H9 (cell line): Measurements from ENCODE around the gene ABHD14A. TPM values are rescaled to one million over a fixed set of nuclear protein-coding genes. Genes with fewer than 3 reads are reported as not detected.

Source experiments
- DNase-seq: peaks from one replicate; pipeline ENCODE4 v3.0.0-alpha.2; 2017
- H2AFZ ChIP-seq: one replicate; pipeline ENCODE4 v1.6.1; 2013; ENCODE audit warnings: mild to moderate bottlenecking, low read length, control low read depth, moderate library complexity
- H2AK5ac ChIP-seq: 2 replicates; pipeline ENCODE4 v1.6.1; 2013; ENCODE audit warnings: low read length, control low read depth, mixed read lengths; ENCODE audit not compliant: insufficient read length
- H2BK120ac ChIP-seq: one replicate; pipeline ENCODE4 v1.6.1; 2013; ENCODE audit warnings: low read depth, mild to moderate bottlenecking, low read length, control low read depth, inconsistent platforms; ENCODE audit not compliant: poor library complexity, severe bottlenecking
- H2BK12ac ChIP-seq: 2 replicates; pipeline ENCODE4 v1.6.1; 2013; ENCODE audit warnings: low read length, control low read depth, mixed read lengths, low read depth; ENCODE audit not compliant: insufficient read length
- H2BK15ac ChIP-seq: 2 replicates; pipeline ENCODE4 v1.6.1; 2013; ENCODE audit warnings: low read depth, low read length, control low read depth
- H2BK20ac ChIP-seq: one replicate; pipeline ENCODE4 v1.6.1; 2013; ENCODE audit warnings: low read depth, mild to moderate bottlenecking, low read length, control low read depth, inconsistent platforms; ENCODE audit not compliant: poor library complexity, severe bottlenecking
- H2BK5ac ChIP-seq: 2 replicates; pipeline ENCODE4 v1.6.1; 2013; ENCODE audit warnings: low read length, control low read depth, mixed read lengths; ENCODE audit not compliant: insufficient read length
- H3K14ac ChIP-seq: 2 replicates; pipeline ENCODE4 v1.6.1; 2013; ENCODE audit warnings: low read length, control low read depth; ENCODE audit not compliant: insufficient read depth
- H3K18ac ChIP-seq: 2 replicates; pipeline ENCODE4 v1.6.1; 2013; ENCODE audit warnings: low read depth, mild to moderate bottlenecking, mixed read lengths, low read length, control low read depth; ENCODE audit not compliant: insufficient read length
- H3K23ac ChIP-seq: 2 replicates; pipeline ENCODE4 v1.6.1; 2013; ENCODE audit warnings: low read length, control low read depth, mixed read lengths, low read depth; ENCODE audit not compliant: insufficient read length
- H3K23me2 ChIP-seq: 2 replicates; pipeline ENCODE4 v1.6.1; 2013; ENCODE audit warnings: low read depth, mild to moderate bottlenecking, mixed read lengths, low read length, control low read depth; ENCODE audit not compliant: insufficient read length, poor library complexity, severe bottlenecking
- H3K27ac ChIP-seq: 2 replicates; pipeline ENCODE4 v1.5.1; 2013; ENCODE audit warnings: low read length, control low read depth, mixed read lengths, low read depth; ENCODE audit not compliant: insufficient read length
- H3K27me3 ChIP-seq: 2 replicates; pipeline ENCODE4 v1.6.1; 2013; ENCODE audit warnings: low read length, control low read depth, inconsistent platforms; ENCODE audit not compliant: insufficient read depth
- H3K4ac ChIP-seq: 2 replicates; pipeline ENCODE4 v1.6.1; 2013; ENCODE audit warnings: low read depth, mild to moderate bottlenecking, control low read depth, inconsistent platforms, low read length, moderate library complexity
- H3K4me1 ChIP-seq: 2 replicates; pipeline ENCODE4 v1.6.1; 2013; ENCODE audit warnings: low read length, control low read depth, inconsistent platforms; ENCODE audit not compliant: insufficient read depth
- H3K4me2 ChIP-seq: 2 replicates; pipeline ENCODE4 v1.6.1; 2013; ENCODE audit warnings: low read length, control low read depth, mixed read lengths; ENCODE audit not compliant: insufficient read length, insufficient read depth
- H3K56ac ChIP-seq: 2 replicates; pipeline ENCODE4 v1.6.1; 2013; ENCODE audit warnings: low read depth, mild to moderate bottlenecking, mixed read lengths, low read length, control low read depth; ENCODE audit not compliant: insufficient read length
- H3K79me1 ChIP-seq: 2 replicates; pipeline ENCODE4 v1.6.1; 2013; ENCODE audit warnings: low read depth, mild to moderate bottlenecking, moderate library complexity, low read length, control low read depth, inconsistent platforms; ENCODE audit not compliant: insufficient read depth, poor library complexity, severe bottlenecking
- H3K79me2 ChIP-seq: 2 replicates; pipeline ENCODE4 v1.6.1; 2013; ENCODE audit warnings: low read length, control low read depth, inconsistent platforms; ENCODE audit not compliant: insufficient read depth
- H3K9ac ChIP-seq: 2 replicates; pipeline ENCODE4 v1.6.1; 2013; ENCODE audit warnings: low read length, control low read depth, mixed read lengths; ENCODE audit not compliant: insufficient read length; ENCODE audit errors: extremely low read depth
- H3K9me3 ChIP-seq: one replicate; pipeline ENCODE4 v1.6.1; 2013; ENCODE audit warnings: low read depth, low read length, inconsistent platforms; ENCODE audit not compliant: control insufficient read depth
- H3T11ph ChIP-seq: one replicate; pipeline ENCODE4 v1.6.1; 2013; ENCODE audit warnings: mild to moderate bottlenecking, low read length, control low read depth, inconsistent platforms
- H4K20me1 ChIP-seq: one replicate; pipeline ENCODE4 v1.6.1; 2013; ENCODE audit not compliant: control insufficient read depth, insufficient read length, insufficient read depth
- H4K5ac ChIP-seq: 2 replicates; pipeline ENCODE4 v1.6.1; 2013; ENCODE audit warnings: low read depth, mild to moderate bottlenecking, mixed read lengths, low read length, control low read depth; ENCODE audit not compliant: insufficient read length
- H4K8ac ChIP-seq: replicated peaks from 2 replicates; pipeline ENCODE4 v1.6.1; 2013; ENCODE audit warnings: low read length, control low read depth, mixed read lengths, low read depth; ENCODE audit not compliant: insufficient read length
- H4K91ac ChIP-seq: 2 replicates; pipeline ENCODE4 v1.6.1; 2013; ENCODE audit warnings: low read depth, mild to moderate bottlenecking, moderate library complexity, mixed read lengths, low read length, control low read depth; ENCODE audit not compliant: insufficient read length
- H3K27ac Mint-ChIP-seq, 3 experiments: 2 replicates in 2 of 3; 3 replicates in 1 of 3; pipeline ENCODE4 v1.8.0; 2020 to 2021; ENCODE audit warnings: mixed read lengths in 3 of 3, mild to moderate bottlenecking in 1 of 3, moderate library complexity in 1 of 3
- H3K27me3 Mint-ChIP-seq: 2 replicates; pipeline ENCODE4 v1.8.0; 2021; ENCODE audit warnings: low read depth, mild to moderate bottlenecking, moderate library complexity, mixed read lengths
- H3K36me3 Mint-ChIP-seq, 3 experiments: 2 replicates in 2 of 3; 3 replicates in 1 of 3; pipeline ENCODE4 v1.8.0; 2020 to 2021; ENCODE audit warnings: low read depth in 3 of 3, mixed read lengths in 3 of 3; ENCODE audit not compliant: insufficient read depth in 1 of 3
- H3K4me1 Mint-ChIP-seq, 2 experiments: 2 replicates each; pipeline ENCODE4 v1.8.0; 2020; ENCODE audit warnings: mixed read lengths in 2 of 2
- H3K4me3 Mint-ChIP-seq, 2 experiments: 2 replicates in 1 of 2; 3 replicates in 1 of 2; pipeline ENCODE4 v1.8.0; 2020 to 2021; ENCODE audit warnings: mild to moderate bottlenecking in 2 of 2, mixed read lengths in 2 of 2, moderate library complexity in 1 of 2
- H3K9me3 Mint-ChIP-seq, 2 experiments: 2 replicates in 1 of 2; 3 replicates in 1 of 2; pipeline ENCODE4 v1.8.0; 2020; ENCODE audit warnings: mild to moderate bottlenecking in 2 of 2, mixed read lengths in 2 of 2, moderate library complexity in 1 of 2
- whole genome bisulfite sequencing: extraction: QIAGEN DNeasy Blood & Tissue Kit; methylation state at CpG from one replicate; pipeline ENCODE4 v1.1.7; 2013; ENCODE audit warnings: missing lambda C conversion rate, low lambda C conversion rate, mixed read lengths; ENCODE audit not compliant: insufficient read length; ENCODE audit errors: extremely low coverage; 5-methylcytosine and 5-hydroxymethylcytosine counted together
- total RNA-seq: library from RNA; stranded (reverse); gene quantifications from 2 replicates; pipeline ENCODE4 v1.2.1, GENCODE V29; 2021
- TF ChIP-seq, protein P1 (sequence below): fragments of 200-600 bp; sonication (generic); conservative IDR thresholded peaks from 3 replicates; pipeline ENCODE4 v1.8.0; 2021; ENCODE audit warnings: antibody characterized with exemption, mild to moderate bottlenecking

Gene ABHD14A
- total RNA-seq, 1 experiment from 2014 or later: 3.1 TPM

DNA sequence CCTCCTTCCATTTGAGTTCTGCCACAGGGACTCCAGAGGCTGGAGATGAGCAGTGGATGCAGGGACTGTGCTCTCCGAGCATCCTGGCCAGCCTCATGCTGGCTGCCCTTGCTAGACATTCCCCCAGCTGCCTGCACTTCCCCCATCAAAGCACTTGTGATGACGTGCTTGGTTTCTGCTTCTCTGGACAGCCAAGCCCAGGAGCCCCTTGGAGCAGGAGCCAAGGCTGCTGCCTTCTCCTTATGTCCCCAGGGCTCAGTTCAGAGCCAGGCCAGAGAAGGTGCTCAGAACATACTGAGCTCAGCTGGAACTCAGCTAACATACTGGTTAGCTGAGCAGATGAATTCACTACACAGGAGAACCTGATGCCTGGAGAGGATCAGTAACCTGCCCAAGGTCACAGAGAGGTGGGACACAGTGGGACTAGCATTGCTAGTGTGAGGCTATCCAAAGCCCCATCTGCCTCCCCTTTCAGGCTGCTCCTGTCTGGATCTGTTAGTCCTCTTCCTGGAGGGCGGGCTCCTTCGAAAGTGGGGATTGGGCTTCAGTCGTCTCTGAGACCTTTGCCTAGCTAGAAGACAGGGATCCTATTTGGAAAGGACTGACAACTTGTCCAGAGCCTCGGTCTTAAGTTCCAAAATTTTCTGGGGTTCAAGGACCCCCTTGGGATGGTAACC lies 11.9 kb upstream of the ABHD14A start:
- H3K14ac ChIP-seq: no peak overlapping the region
- TF ChIP-seq, protein P1, sequence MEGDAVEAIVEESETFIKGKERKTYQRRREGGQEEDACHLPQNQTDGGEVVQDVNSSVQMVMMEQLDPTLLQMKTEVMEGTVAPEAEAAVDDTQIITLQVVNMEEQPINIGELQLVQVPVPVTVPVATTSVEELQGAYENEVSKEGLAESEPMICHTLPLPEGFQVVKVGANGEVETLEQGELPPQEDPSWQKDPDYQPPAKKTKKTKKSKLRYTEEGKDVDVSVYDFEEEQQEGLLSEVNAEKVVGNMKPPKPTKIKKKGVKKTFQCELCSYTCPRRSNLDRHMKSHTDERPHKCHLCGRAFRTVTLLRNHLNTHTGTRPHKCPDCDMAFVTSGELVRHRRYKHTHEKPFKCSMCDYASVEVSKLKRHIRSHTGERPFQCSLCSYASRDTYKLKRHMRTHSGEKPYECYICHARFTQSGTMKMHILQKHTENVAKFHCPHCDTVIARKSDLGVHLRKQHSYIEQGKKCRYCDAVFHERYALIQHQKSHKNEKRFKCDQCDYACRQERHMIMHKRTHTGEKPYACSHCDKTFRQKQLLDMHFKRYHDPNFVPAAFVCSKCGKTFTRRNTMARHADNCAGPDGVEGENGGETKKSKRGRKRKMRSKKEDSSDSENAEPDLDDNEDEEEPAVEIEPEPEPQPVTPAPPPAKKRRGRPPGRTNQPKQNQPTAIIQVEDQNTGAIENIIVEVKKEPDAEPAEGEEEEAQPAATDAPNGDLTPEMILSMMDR: no peak
- H3K9ac ChIP-seq: no peak overlapping the region
- peak overlapping the region in 1 of 3 experiments; percentile 52; a peak in 1 of 7 replicates for H3K27ac Mint-ChIP-seq
- H3K27ac ChIP-seq: no peak overlapping the region
- H3K4me1 ChIP-seq: no peaks in the 10 kb centered on the region; the same call in 1 of the 2 replicates
- H3K9me3 ChIP-seq: no peaks in the 10 kb centered on the region
- no peak overlapping the region for H3K4me2 ChIP-seq
- H4K20me1 ChIP-seq: no peaks in the 10 kb centered on the region
- H4K5ac ChIP-seq: no peak overlapping the region
- H2BK12ac ChIP-seq: no peak overlapping the region
- no peak overlapping the region for H3K23ac ChIP-seq
- H3K9me3 Mint-ChIP-seq: no peaks in the 10 kb centered on the region
- H3K4me1 Mint-ChIP-seq: peaks cover 40 to 58% of the 10 kb centered on the region in 2 experiments
- no peak overlapping the region for H2BK20ac ChIP-seq
- no peak overlapping the region for H3K4ac ChIP-seq
- no peak overlapping the region for H2AFZ ChIP-seq
- H4K91ac ChIP-seq: no peak overlapping the region
- no peak overlapping the region for H2BK5ac ChIP-seq
- H3K27me3 Mint-ChIP-seq: peaks cover 59% of the 10 kb centered on the region
- H3K23me2 ChIP-seq: peaks cover 8% of the 10 kb centered on the region
- no peak overlapping the region for H3K18ac ChIP-seq
- H2BK120ac ChIP-seq: no peak overlapping the region
- whole genome bisulfite sequencing: no CpG with 5 or more reads among the region's 6 CpGs
- no peaks in the 10 kb centered on the region for H3K27me3 ChIP-seq
- H4K8ac ChIP-seq: no peak overlapping the region
- no peak overlapping the region for H2AK5ac ChIP-seq
- no peak overlapping the region for H3K56ac ChIP-seq
- H3K36me3 Mint-ChIP-seq: peaks cover 0 to 5% (median 0%) of the 10 kb centered on the region in 3 experiments; a peak in 2 of 7 replicates
- no peaks in the 10 kb centered on the region for H3K79me2 ChIP-seq
- no peak overlapping the region for H3T11ph ChIP-seq
- H3K79me1 ChIP-seq: no peaks in the 10 kb centered on the region
- no peak for DNase-seq
- H3K4me3 Mint-ChIP-seq: no peak overlapping the region
- H2BK15ac ChIP-seq: no peak overlapping the region
